K562 (cell line): ENCODE results near the gene ITGB1BP2. TPM values are rescaled to one million over a fixed set of nuclear protein-coding genes. Genes with fewer than 3 reads are reported as not detected.

ENCODE experiments used
- BHLHE40 ChIP-seq: IDR thresholded peaks from 2 replicates; pipeline ENCODE4 v1.6.1; 2011; ENCODE audit warnings: low read length, improper control_type of control experiment
- C11orf30 ChIP-seq: fragments of 450-650 bp; IDR thresholded peaks from 2 replicates; pipeline ENCODE4 v1.6.1; 2016; ENCODE audit warnings: low read depth, mild to moderate bottlenecking
- FOXO4 ChIP-seq: fragments of 450-650 bp; formaldehyde crosslinking; IDR thresholded peaks from 2 replicates; pipeline ENCODE4 v1.4.0; 2020; ENCODE audit warnings: mild to moderate bottlenecking, moderate library complexity
- HINFP ChIP-seq: fragments of 450-650 bp; conservative IDR thresholded peaks from 2 replicates; pipeline ENCODE4 v1.6.1; 2016; ENCODE audit warnings: missing genetic modification characterization, low read depth, mild to moderate bottlenecking, control low read depth, missing compliant biosample characterization
- MTF1 ChIP-seq: fragments of 250-450 bp; sonication (Bioruptor Pico); IDR thresholded peaks from 2 replicates; pipeline ENCODE4 v1.9.0; 2021; ENCODE audit warnings: moderate library complexity, mild to moderate bottlenecking, inconsistent platforms, borderline replicate concordance
- OTX1 ChIP-seq: fragments of 450-650 bp; formaldehyde crosslinking; IDR thresholded peaks from 2 replicates; pipeline ENCODE4 v1.4.0; 2022; ENCODE audit warnings: mild to moderate bottlenecking
- POLR2B ChIP-seq: fragments of 450-650 bp; IDR thresholded peaks from 2 replicates; pipeline ENCODE4 v1.6.1; 2018; ENCODE audit warnings: low read depth; ENCODE audit not compliant: partially characterized antibody
- SMAD1 ChIP-seq: fragments of 150-350 bp; IDR thresholded peaks from 2 replicates; pipeline ENCODE4 v1.6.1; 2014; ENCODE audit warnings: low read length, low read depth; ENCODE audit not compliant: partially characterized antibody
- SPI1 ChIP-seq: IDR thresholded peaks from 2 replicates; pipeline ENCODE4 v1.6.1; 2011; ENCODE audit warnings: low read depth, low read length, control low read depth, borderline replicate concordance
- TAF9B ChIP-seq: fragments of 450-650 bp; IDR thresholded peaks from 2 replicates; pipeline ENCODE4 v1.6.1; 2018; ENCODE audit warnings: mild to moderate bottlenecking; ENCODE audit not compliant: partially characterized antibody
- TCF15 ChIP-seq: fragments of 250-450 bp; sonication (Bioruptor Pico); IDR thresholded peaks from 2 replicates; pipeline ENCODE4 v1.8.0; 2022; ENCODE audit warnings: moderate library complexity, mild to moderate bottlenecking, inconsistent platforms
- TCF3 ChIP-seq: sonication (generic); formaldehyde crosslinking; IDR thresholded peaks from 2 replicates; pipeline ENCODE4 v1.4.0; 2020; ENCODE audit warnings: mild to moderate bottlenecking, missing genetic modification reagents
- TFAP4 ChIP-seq: sonication (generic); formaldehyde crosslinking; IDR thresholded peaks from 2 replicates; pipeline ENCODE4 v1.8.0; 2022; ENCODE audit warnings: missing genetic modification reagents, mild to moderate bottlenecking, moderate library complexity, borderline replicate concordance
- USF2 ChIP-seq: sonication (generic); formaldehyde crosslinking; IDR thresholded peaks from 2 replicates; pipeline ENCODE4 v1.5.0; 2020; ENCODE audit warnings: missing genetic modification reagents
- ZBTB33 ChIP-seq: sonication (generic); formaldehyde crosslinking; IDR thresholded peaks from 2 replicates; pipeline ENCODE4 v1.8.1; 2023; ENCODE audit warnings: mild to moderate bottlenecking, missing genetic modification reagents
- ZNF263 ChIP-seq: sonication (generic); formaldehyde crosslinking; IDR thresholded peaks from 2 replicates; pipeline ENCODE4 v1.8.0; 2022; ENCODE audit warnings: mild to moderate bottlenecking, missing genetic modification reagents, borderline replicate concordance
- ZNF57 ChIP-seq: fragments of 450-650 bp; formaldehyde crosslinking; IDR thresholded peaks from 2 replicates; pipeline ENCODE4 v1.4.0; 2020; ENCODE audit warnings: mild to moderate bottlenecking, moderate library complexity
- ZNF740 ChIP-seq, 3 experiments: fragments of 200-800 bp in 1 of 3; sonication (Bioruptor generic) in 1 of 3; sonication (generic) in 1 of 3; formaldehyde crosslinking in 1 of 3; IDR thresholded peaks; 2 replicates each; pipeline versions ENCODE4 v1.6.1 to v1.8.0; 2016 to 2022; ENCODE audit warnings: mild to moderate bottlenecking in 2 of 3, missing compliant biosample characterization in 2 of 3, missing genetic modification characterization in 2 of 3, missing genetic modification reagents in 1 of 3
- ZSCAN29 ChIP-seq: fragments of 450-650 bp; IDR thresholded peaks from 2 replicates; pipeline ENCODE4 v1.6.1; 2017
- polyA plus RNA-seq, 8 experiments: library from polyadenylated mRNA; depleted of rRNA in 4 of 8; stranded (reverse) in 5 of 8; unstranded in 3 of 8; fragments of >200 nt; fragmentation: Nextera tagmentation in 2 of 8; fragmentation: Illumina TruSeq in 1 of 8; extraction: Ambion mirVana in 2 of 8; extraction: Trizol in 1 of 8; gene quantifications; 2 replicates each; pipeline versions ENCODE4 v1.2.1 to v1.2.3, GENCODE V29; 2011 to 2014; ENCODE audit warnings: inconsistent platforms in 1 of 8, missing spikeins in 1 of 8
- total RNA-seq, 7 experiments: library from RNA; depleted of rRNA in 6 of 7; stranded (reverse); fragments of >200 nt in 6 of 7; fragmentation: Illumina TruSeq in 2 of 7; extraction: Trizol in 2 of 7; gene quantifications; 2 replicates each; pipeline versions ENCODE4 v1.2.1 to v1.2.3, GENCODE V29; 2011 to 2021; ENCODE audit warnings: low replicate concordance in 1 of 7

ITGB1BP2 gene
- total and polyA plus RNA-seq, 9 of the 15 experiments (the other 6 are each of a cell fraction or from before 2014, with no cell fraction given) = 1.6 to 4.0 (median 1.9) TPM

GRCh38 chrX:71283403-71284143, 18.0 kb upstream of the ITGB1BP2 start, which contains the start of gene NONO (continued):
- TF ChIP-seq USF2 (CRISPR knock-in tag) (no peak), C11orf30 (no peak), ZNF740 (CRISPR knock-in tag; IDR thresholded peaks at IDR 0.05) (no peak), ZNF740 (tag; IDR thresholded peaks at IDR 0.05) (no peak), ZNF263 (0 out of 2 replicates have a peak, but pooled peaks have one; percentile 22), BHLHE40 (peak; percentile 62), FOXO4 (no peak), TFAP4 (CRISPR knock-in tag) (no peak), SMAD1 (no peak), SPI1 (no peak), MTF1 (CRISPR knock-in tag) (no peak), POLR2B (peak; percentile 90), ZBTB33 (no peak), TAF9B (peak; percentile 81), ZSCAN29 (no peak), HINFP (tag) (no peak), OTX1 (CRISPR knock-in tag) (no peak), TCF3 (CRISPR knock-in tag) (no peak), ZNF57 (no peak), TCF15 (CRISPR knock-in tag) (no peak)
